GM12878 (cell line): Measurements from ENCODE around the gene RERE. TPM values are rescaled to one million over a fixed set of nuclear protein-coding genes. Genes with fewer than 3 reads are reported as not detected.
A peak's percentile ranks its signal among the peaks of the same experiment; 100 is the strongest.

Experiments used
- CEBPZ ChIP-seq: fragments of 150-350 bp; IDR thresholded peaks from 2 replicates; pipeline ENCODE4 v1.6.1; 2016; ENCODE audit warnings: low read depth, low read length
- CREM ChIP-seq: IDR thresholded peaks from 2 replicates; pipeline ENCODE4 v1.6.1; 2014; ENCODE audit warnings: antibody characterized with exemption, low read depth
- DPF2 ChIP-seq: fragments of 450-650 bp; IDR thresholded peaks from 2 replicates; pipeline ENCODE4 v1.6.1; 2017; ENCODE audit warnings: mild to moderate bottlenecking
- EZH2 ChIP-seq: IDR thresholded peaks from 2 replicates; pipeline ENCODE4 v1.6.1; 2012; ENCODE audit warnings: low read depth, mild to moderate bottlenecking, control low read depth, inconsistent platforms, low read length, borderline replicate concordance; ENCODE audit not compliant: control insufficient read depth
- GATAD2B ChIP-seq: fragments of 450-650 bp; conservative IDR thresholded peaks from 2 replicates; pipeline ENCODE4 v1.6.1; 2017; ENCODE audit warnings: low read depth, mild to moderate bottlenecking, moderate library complexity
- IRF3 ChIP-seq: fragments of 450-650 bp; IDR thresholded peaks from 2 replicates; pipeline ENCODE4 v1.6.1; 2014; ENCODE audit warnings: mild to moderate bottlenecking
- NKRF ChIP-seq: fragments of 450-650 bp; conservative IDR thresholded peaks from 2 replicates; pipeline ENCODE4 v1.6.1; 2017; ENCODE audit warnings: mild to moderate bottlenecking, moderate library complexity
- PKNOX1 ChIP-seq: fragments of 450-650 bp; IDR thresholded peaks from 2 replicates; pipeline ENCODE4 v1.6.1; 2016; ENCODE audit warnings: mild to moderate bottlenecking
- POU2F2 ChIP-seq: IDR thresholded peaks from 3 replicates; pipeline ENCODE4 v1.6.1; 2011; ENCODE audit warnings: low read depth, mild to moderate bottlenecking, low read length, borderline replicate concordance
- RBBP5 ChIP-seq: fragments of 200-600 bp; sonication (generic); conservative IDR thresholded peaks from 2 replicates; pipeline ENCODE4 v1.6.1; 2016
- RUNX3 ChIP-seq: IDR thresholded peaks from 2 replicates; pipeline ENCODE4 v1.6.1; 2012; ENCODE audit warnings: low read length, inconsistent platforms
- SP1 ChIP-seq: IDR thresholded peaks from one replicate; pipeline ENCODE4 v1.6.1; 2011; ENCODE audit warnings: low read depth, low read length
- SUPT20H ChIP-seq: IDR thresholded peaks from 2 replicates; pipeline ENCODE4 v1.6.1; 2011; ENCODE audit warnings: low read depth, mild to moderate bottlenecking, low read length, moderate library complexity, borderline replicate concordance; ENCODE audit not compliant: control insufficient read depth
- SUZ12 ChIP-seq: fragments of 200-600 bp; sonication (generic); IDR thresholded peaks from one replicate; pipeline ENCODE4 v1.6.1; 2018; ENCODE audit warnings: antibody characterized with exemption, mild to moderate bottlenecking; ENCODE audit not compliant: unreplicated experiment
- ZBTB33 ChIP-seq: fragments of 450-650 bp; IDR thresholded peaks from 2 replicates; pipeline ENCODE4 v1.6.1; 2017; ENCODE audit warnings: mild to moderate bottlenecking
- ZBTB40 ChIP-seq: fragments of 450-650 bp; IDR thresholded peaks from 2 replicates; pipeline ENCODE4 v1.6.1; 2016; ENCODE audit warnings: mild to moderate bottlenecking, moderate library complexity, borderline replicate concordance
- ZNF217 ChIP-seq: fragments of 450-650 bp; IDR thresholded peaks from 2 replicates; pipeline ENCODE4 v1.6.1; 2017; ENCODE audit warnings: antibody characterized with exemption, mild to moderate bottlenecking
- polyA plus RNA-seq, 11 experiments: library from polyadenylated mRNA; depleted of rRNA in 4 of 11; unstranded in 6 of 11; stranded (reverse) in 5 of 11; fragments of >200 nt; fragmentation: Nextera tagmentation in 4 of 11; fragmentation: Illumina TruSeq in 1 of 11; extraction: Ambion mirVana in 4 of 11; extraction: Trizol in 1 of 11; gene quantifications; 1 replicate in 1 of 11; 2 replicates in 10 of 11; pipeline versions ENCODE4 v1.2.1 to v1.2.3, GENCODE V29; 2011 to 2016; ENCODE audit warnings: inconsistent platforms in 2 of 11, missing spikeins in 2 of 11, low read depth in 1 of 11
- total RNA-seq, 4 experiments: library from RNA; depleted of rRNA in 3 of 4; stranded (reverse); fragments of >200 nt in 3 of 4; fragmentation: Illumina TruSeq in 1 of 4; extraction: Trizol in 1 of 4; gene quantifications; 2 replicates each; pipeline versions ENCODE4 v1.2.1 to v1.2.3, GENCODE V29; 2013 to 2021

The RERE gene
- total and polyA plus RNA-seq, 10 of the 15 experiments (the other 5 are each of a cell fraction or from before 2014, with no cell fraction given) = 5.2 to 60.5 (median 20.2) TPM

GRCh38 chr1:8431019-8431418, 386.4 kb downstream of the RERE start (continued):
- TF ChIP-seq CEBPZ (no peak), EZH2 (no peak), POU2F2 (no peak), DPF2 (no peak), ZNF217 (no peak), CREM (no peak), SUZ12 (no peak), SP1 (no peak), PKNOX1 (peak; percentile 36; the same call in 1 of the 2 replicates), GATAD2B (no peak), RUNX3 (0 out of 2 replicates have a peak, but pooled peaks have one; percentile 26), NKRF (no peak), RBBP5 (no peak), SUPT20H (no peak), ZBTB40 (no peak), IRF3 (no peak), ZBTB33 (no peak)
